Measurements from ENCODE around the gene COX7A2L.
"Not testable (repeated sequence)": the region's sequence is repeated elsewhere in the genome, so short reads cannot be mapped to it uniquely, and the experiment has no call there.

The COX7A2L gene

DNA sequence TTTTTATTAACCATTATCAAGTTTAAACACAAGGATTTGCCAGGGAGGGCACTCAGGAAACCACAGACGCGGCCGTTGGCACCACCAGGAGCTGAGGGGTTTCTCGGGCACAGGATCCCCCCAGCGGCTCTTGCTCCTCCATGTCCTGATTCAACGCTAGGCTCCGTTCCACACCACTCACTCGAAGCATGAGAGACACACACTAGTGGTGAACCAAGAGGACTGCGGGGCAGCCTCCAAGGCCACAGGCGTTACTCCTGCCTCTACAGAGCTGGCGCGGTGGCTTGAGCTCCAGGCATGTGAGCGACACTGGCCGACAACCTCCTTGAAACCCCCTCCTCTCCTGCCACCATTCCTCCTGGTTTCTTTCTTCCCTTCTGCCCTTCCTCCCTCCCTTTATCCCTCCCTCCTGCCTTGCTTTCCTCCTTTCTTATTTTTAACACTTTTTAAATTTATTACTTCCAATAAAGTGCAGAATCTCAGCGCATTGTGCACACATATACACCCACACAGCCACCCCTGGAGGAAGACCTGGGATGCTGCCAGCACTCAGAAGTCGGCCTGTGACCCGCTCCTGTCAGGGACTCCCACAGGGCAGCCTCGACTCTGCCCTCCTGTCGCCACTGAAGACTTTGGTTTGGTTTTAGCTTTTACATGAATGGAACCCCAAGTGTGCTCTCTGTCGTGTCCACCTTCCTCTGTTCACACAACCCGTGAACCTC is 21.7 kb downstream of the COX7A2L start:
- no peak for DNase-seq (ENCODE audit: low spot score)

DNA sequence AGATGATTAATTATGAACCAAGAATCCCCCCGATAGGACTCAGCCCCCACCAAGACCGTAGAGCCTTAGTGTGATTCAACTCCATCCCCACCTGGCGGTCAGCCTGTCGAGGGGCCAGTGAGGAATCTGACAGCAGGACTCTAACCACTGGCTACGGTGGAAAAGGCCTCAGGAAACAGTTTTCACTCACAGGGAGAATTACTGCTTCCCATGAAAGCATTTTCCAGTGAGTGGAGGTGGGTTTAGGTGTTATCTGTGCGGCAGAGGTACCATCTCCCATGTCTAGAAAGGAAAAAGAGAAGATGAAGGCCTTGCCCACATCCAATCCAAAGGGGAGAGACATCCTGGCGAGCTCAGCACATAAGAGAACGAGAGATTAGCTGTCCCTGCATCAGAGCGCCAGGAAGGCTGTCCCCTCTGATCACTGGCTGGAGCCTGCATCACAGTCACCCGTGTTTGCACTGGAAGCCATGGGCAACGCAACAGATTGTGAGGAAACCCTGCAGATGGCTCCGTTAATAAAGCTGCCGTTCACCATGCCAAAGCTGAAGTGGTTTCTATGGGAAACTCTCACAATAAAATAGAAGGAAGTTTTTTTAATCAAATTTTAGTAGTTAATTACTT is 22.3 kb downstream of the COX7A2L start:
- no peak for DNase-seq (ENCODE audit: low spot score)

DNA sequence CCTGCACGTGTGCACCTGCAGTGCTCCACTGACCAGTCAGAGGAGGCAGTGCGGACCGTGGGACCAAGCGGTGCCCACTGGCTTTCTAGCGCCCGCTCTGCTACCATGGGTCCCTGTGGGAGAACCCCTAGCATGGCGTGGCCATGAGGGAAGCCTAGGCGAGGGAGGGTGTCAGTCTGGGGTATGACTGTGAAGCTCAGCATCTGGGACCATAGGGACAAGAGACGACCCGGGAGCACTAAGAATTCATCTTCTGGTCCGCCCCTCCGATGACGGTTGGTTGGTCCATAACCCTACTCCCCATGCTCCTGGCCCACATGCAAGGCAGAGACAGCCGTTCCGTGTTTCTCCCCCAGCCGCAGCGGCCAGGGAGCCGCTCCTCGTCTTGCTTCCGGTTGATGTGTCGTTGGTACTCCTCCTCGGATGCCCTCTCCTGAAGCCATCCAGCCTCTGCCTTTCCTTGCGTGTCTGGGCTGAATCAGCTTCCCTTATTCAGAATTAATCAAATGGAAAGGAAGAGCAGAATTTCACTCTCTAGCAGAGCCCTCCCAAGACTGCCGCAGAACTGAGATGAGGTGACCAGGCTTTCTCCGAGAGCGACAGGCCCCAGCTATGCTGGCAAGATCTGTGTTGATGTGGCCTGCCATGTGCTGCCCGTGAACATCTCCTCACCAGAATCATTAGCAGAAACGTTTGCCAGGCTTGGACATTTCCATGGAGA is 23.0 kb downstream of the COX7A2L start:
- DNase-seq (ENCODE audit: low spot score), result no peak

GRCh38 chr2:42337356-42337820 is 23.6 kb downstream of the COX7A2L start:
- no peak for DNase-seq (ENCODE audit: low spot score)

DNA sequence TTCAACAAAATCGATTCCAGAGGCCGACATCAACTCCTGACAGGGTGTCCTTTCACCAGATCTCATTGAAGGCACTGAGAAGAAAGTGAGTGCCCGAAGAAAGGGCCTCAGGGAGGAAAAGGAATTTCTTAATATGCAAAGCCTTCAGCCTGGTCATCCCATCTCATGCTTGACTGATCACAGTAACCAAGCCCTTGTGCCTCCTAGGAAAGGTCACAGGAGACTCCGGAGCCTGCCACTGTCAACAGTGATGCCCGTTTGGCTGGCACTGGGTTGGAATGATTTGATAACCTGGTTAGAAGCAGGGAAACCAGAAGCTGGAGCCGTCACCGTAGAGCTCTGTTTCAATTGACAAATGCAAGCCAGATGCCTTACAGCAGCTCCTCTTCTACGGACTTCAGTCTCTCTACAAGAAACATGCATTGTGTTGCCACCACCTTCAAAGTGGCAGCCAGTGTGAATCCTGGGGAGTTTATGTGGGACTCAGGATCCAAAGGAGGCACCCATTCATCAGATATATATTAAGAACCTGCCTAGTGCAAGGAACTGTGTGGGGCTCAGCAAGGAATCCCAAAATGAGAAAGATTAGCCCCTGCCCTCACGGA is 24.6 kb downstream of the COX7A2L start:
- no peak for DNase-seq (ENCODE audit: low spot score)

DNA sequence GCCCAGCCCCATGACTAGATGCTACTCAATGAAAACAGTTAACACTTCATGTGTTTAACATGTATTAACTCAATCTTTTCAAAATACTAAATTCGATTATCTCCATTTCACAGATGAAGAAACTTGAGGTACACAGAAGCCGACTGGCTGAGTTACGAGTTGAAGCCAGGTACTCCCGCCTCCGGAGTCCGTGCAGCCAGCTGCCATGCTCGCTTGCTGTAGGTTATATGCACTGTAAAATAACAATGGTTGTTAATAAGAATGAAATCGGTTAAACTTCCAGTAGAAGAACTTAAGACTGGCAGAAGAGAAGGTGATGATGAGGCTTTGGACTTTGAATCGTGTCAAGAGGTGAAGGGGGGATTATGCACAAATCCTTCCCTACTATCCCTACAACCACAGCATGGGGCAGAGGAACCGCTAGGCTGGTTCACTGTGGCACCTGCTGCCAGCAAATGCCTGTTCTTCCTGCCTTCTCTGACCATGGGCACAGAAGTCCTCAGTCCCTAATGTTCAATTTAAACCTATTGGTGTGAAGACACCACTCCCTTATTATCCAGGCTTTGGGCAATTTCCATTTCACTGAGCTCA is 25.4 kb downstream of the COX7A2L start:
- no peak for DNase-seq (ENCODE audit: low spot score)

DNA sequence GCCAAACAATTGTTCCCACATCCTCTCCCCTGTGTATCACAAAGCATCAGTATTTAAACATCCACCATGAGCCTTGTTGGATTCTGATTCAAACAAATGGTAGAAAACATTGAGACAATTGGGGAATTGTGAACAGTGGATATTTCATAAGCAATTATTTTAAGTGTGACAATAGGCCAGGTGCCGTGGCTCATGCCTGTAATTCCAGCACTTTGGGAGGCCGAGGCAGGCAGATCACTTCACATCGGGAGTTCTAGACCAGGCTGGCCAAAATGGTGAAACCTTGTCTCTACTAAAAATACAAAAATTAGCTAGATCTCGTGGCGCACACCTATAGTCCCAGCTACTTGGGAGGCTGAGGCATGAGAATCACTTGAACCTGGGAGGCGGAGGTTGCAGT is 26.2 kb downstream of the COX7A2L start:
- not testable (repeated sequence) for DNase-seq (ENCODE audit: low spot score)

DNA sequence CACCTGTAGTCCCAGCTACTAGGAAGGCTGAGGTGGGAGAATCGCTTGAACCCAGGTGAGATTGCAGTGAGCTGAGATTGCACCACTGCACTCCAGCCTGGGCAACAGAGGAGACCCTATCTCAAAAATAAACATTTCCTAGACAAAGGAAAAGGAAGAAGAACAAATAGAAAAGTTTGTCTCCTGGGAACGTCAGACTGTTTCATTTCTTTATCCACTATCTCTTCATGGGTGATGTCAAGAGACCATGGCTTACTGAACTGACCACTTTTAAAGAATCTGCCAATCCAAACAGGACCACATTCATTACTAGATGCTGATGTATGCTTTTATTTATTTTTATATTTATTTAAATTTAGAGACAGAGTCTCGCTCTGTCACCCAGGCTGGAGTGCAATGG is 26.8 kb downstream of the COX7A2L start:
- DNase-seq (ENCODE audit: low spot score), result no peak

- no peak for DNase-seq (ENCODE audit: low spot score)
These were observed 27.4 kb downstream of the COX7A2L start for GRCh38 chr2:42333579-42333978.

- no peak for DNase-seq (ENCODE audit: low spot score)
These were observed 28.4 kb downstream of the COX7A2L start for GRCh38 chr2:42332575-42332974.

GRCh38 chr2:42331569-42332284 is 29.3 kb downstream of the COX7A2L start:
- no peak for DNase-seq (ENCODE audit: low spot score)

DNA sequence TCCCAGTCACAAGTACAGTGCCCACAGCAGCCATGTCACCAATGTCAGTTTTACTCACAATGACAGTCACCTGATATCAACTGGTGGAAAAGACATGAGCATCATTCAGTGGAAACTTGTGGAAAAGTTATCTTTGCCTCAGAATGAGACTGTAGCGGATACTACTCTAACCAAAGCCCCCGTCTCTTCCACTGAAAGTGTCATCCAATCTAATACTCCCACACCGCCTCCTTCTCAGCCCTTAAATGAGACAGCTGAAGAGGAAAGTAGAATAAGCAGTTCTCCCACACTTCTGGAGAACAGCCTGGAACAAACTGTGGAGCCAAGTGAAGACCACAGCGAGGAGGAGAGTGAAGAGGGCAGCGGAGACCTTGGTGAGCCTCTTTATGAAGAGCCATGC is 31.3 kb downstream of the COX7A2L start:
- no peak for DNase-seq (ENCODE audit: low spot score)

DNA sequence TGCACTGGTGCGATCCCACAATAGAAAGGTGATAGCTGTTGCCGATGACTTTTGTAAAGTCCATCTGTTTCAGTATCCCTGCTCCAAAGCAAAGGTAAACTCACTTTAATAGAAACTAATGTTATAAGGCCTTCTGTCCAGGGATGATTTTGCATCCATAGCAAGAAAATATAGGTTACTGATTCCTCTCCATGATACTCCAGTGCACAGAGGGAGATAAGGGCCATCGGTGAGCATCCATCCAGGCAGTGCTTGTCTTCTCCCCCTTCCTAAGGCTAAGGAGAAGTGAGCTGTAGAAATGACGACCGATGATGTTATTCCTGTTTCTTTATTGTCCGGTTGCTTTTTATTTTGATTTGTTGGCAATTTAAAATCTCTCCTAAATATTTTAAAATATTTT is 32.1 kb downstream of the COX7A2L start:
- DNase-seq (ENCODE audit: low spot score), result no peak

DNA sequence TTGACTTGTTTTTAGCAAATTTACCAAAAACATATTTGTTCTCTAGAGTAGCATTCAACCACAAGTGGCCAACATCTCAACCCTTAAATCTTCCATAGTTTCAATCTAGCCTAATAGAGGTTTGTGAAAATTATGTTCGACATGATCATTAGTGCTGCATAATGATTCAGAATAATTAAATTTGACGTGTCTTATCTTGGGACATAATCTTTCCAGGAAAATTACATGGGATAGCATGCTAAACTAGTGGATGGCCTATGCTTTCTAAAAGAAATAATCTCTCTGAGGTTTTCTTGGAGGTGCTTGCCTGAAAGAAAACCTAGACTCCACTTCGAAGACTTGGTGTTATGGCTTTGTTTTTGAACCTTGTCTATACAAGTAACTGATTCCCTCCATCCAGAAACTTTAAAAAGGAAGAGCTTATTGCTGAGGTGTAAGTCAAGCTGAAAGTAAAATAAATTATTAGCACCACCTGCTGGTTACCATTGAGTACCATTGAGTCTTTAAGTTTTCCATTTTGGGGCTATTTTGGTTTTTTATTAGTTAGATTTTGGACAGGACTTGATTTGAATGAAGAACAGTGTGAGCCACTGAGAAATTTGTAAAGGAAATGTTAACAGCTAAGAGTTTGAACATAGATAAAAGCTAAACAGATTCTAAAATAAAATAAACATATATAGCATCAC is 32.7 kb downstream of the COX7A2L start:
- peak; percentile 18 for DNase-seq (ENCODE audit: low spot score)

- DNase-seq (ENCODE audit: low spot score), result no peak
These were observed 33.9 kb downstream of the COX7A2L start for GRCh38 chr2:42327125-42327524.

GRCh38 chr2:42325609-42326008 is 35.4 kb downstream of the COX7A2L start:
- DNase-seq (ENCODE audit: low spot score), result no peak

DNA sequence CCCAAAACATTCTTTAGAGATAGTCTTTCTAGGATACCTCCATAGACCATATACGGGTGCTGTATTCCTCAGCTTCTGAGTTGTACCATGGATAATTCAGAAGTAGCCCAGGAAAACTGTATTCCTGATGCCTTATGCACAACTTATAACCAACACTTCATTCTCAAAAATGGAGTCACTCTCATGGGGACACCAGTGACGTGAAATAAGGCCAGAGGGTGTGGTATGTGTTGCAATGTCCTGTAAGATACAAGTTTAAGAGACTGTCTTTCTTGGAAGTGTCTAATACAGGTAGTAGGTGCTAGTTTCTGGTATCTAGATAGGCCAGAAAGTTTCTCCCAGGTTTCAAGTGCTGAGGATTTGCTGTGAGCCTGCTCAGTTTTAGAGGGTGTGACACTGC is 36.1 kb downstream of the COX7A2L start:
- DNase-seq (ENCODE audit: low spot score), result no peak

DNA sequence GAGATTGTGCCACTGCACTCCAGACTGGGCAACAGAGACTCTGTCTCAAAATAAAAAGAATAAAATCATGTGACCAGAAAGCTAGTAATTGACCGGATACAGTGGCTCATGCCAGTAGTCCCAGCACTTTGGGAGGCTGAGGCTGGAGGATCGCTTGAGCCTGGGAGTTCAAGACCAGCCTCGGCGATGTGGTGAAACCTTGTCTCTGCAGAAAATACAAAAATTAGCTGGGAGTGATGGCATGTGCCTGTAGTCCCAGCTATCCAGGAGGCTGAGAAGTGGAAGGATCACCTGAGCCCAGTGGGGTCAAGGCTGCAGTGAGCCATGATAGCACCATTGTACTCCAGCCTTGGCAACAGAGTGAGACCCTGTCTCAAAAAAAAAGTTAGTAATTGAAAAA is 36.8 kb downstream of the COX7A2L start:
- no peak for DNase-seq (ENCODE audit: low spot score)

DNA sequence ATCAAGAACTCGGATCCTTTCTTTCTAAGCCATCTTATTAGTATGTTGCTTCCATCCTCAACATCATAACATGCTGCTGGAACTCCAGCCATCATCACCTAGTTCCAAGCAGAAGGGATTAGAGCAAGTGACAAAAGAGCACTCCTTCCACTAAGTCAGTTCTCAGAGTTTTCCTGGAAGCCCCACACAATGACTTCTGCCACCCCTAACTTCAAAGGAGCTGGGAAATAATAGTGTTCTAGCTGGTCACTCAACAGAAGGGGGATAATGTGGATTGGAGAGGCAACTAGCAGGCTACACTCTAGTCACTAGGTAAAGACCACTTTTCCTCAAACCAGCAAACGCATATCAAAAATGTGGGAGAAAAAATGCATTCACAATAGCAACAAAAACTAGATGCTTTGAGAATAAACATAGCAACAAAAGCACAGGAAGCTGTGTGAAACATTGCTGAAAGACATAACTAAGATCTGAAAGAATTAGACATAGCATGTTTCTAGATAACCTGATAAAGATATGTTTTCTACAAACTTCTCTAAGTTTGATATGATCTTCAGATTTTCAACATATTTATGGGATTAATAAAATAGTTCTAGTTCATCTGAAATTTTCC is 39.5 kb downstream of the COX7A2L start:
- DNase-seq (ENCODE audit: low spot score), result no peak

GRCh38 chr2:42319265-42319664 is 41.8 kb downstream of the COX7A2L start:
- DNase-seq (ENCODE audit: low spot score), result no peak

DNA sequence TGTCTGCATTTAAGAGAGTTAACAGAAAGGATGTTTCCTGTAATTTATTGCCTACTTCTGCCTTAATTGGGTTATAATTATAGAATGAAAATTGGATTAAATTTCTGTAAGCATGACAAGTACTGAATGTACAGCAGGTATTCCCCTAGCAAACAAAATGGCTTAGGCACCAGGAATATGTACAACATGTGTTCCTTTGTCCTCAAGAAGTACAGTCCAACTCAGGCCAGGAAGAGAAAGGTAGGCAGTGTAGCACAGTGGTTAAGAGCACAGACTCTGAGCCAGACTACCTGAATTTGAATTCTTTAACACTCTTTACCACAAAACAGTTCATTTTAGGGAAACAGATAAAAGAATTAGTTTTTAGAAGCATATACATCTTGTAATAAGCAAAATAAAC is 43.1 kb downstream of the COX7A2L start:
- DNase-seq (ENCODE audit: low spot score), result no peak

All from CD4-positive, alpha-beta T cell treated with Interleukin-6 at 100 ng/mL for 8 hours (primary cell).